Measurements from ENCODE around the gene IL23R. TPM values are rescaled to one million over a fixed set of nuclear protein-coding genes. Genes with fewer than 3 reads are reported as not detected.

Gene IL23R
- total and polyA plus RNA-seq, 2 donors (not counting 3 experiments of a cell fraction or from before 2014, with no cell fraction given): not detected

DNA sequence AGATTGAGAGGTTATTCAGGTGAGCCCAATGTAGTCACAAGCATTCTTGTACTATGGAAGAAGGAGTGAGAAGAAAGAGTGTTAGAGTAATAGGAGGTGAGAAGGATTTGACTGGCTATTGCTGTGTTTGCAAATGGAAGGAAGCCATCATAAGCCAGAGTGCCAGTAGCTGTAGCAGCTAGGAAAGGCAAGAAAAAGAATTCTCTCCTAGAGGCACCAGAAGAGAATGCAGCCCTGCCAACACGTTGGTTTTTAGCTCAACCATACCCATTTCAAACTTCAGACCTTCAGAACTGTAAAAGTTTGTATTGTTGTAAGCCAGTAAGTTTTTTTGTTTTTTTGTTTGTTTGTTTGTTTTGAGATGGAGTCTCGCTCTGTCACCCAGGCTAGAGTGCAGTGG is 132.5 kb downstream of the IL23R start:
- no peak overlapping the region for H3K4me2 ChIP-seq (ENCODE audit: insufficient read depth, low read length)
- TF ChIP-seq EZH2 (IDR thresholded peaks at IDR 0.05; ENCODE audit: borderline replicate concordance, low read depth, low read length, severe bottlenecking): no peak
- H3K4me3 ChIP-seq (replicated peaks in 1 of 3; ENCODE audit: insufficient read depth in 1 of 3, low read depth in 1 of 3, low read length in 3 of 3): no peak overlapping the region
- H3K36me3 ChIP-seq (ENCODE audit: control insufficient read depth in 2 of 2, extremely low read depth in 1 of 2, insufficient read depth in 2 of 2, low read length in 2 of 2): no peaks in the 10 kb centered on the region
- H2AFZ ChIP-seq (ENCODE audit: low read depth, low read length): no peak overlapping the region
- peaks cover 4 to 8% of the 10 kb centered on the region in 2 experiments for H3K27me3 ChIP-seq (ENCODE audit: control insufficient read depth in 2 of 2, insufficient read depth in 2 of 2, low read length in 2 of 2)
- no peaks in the 10 kb centered on the region for H4K20me1 ChIP-seq (replicated peaks; ENCODE audit: control insufficient read depth, extremely low read depth, insufficient read depth, low read length)
- ChIA-PET CTCF (interaction anchor here (0.9 to 1.3 kb wide), 3 partner anchors 10 to 84 kb away, joined by 3 read pairs; no protein-coding TSS in a partner anchor), POLR2A (no interaction called here)
- H3K27ac ChIP-seq (ENCODE audit: insufficient read depth, low read depth, low read length): no peak overlapping the region
- no peak for FAIRE-seq
- no peaks in the 10 kb centered on the region for H3K9me3 ChIP-seq (replicated peaks; ENCODE audit: control insufficient read depth, insufficient read depth, low read length)
- no peaks in the 10 kb centered on the region for H3K9me1 ChIP-seq (replicated peaks; ENCODE audit: control insufficient read depth, extremely low read depth, insufficient read depth, low read length)
- no peaks in the 10 kb centered on the region for H3K79me2 ChIP-seq (ENCODE audit: control insufficient read depth, insufficient read depth, low read length)
- no peak for DNase-seq (ENCODE audit: low read depth, low spot score)
- dilution Hi-C loops (cut with MboI; ENCODE audit: extremely low pct_ligation_motif_present, low sequenced_read_pairs): no loop called here
- no peaks in the 10 kb centered on the region for H3K4me1 ChIP-seq (ENCODE audit: control insufficient read depth, extremely low read depth, insufficient read depth, low read length)
- intact Hi-C loops (cut with micrococcal nuclease): no loop called here
- H3K9ac ChIP-seq (replicated peaks; ENCODE audit: extremely low read depth, insufficient read depth, low read length): no peak overlapping the region
- no TSS peak for BruUV-seq (replicated peaks)

DNA sequence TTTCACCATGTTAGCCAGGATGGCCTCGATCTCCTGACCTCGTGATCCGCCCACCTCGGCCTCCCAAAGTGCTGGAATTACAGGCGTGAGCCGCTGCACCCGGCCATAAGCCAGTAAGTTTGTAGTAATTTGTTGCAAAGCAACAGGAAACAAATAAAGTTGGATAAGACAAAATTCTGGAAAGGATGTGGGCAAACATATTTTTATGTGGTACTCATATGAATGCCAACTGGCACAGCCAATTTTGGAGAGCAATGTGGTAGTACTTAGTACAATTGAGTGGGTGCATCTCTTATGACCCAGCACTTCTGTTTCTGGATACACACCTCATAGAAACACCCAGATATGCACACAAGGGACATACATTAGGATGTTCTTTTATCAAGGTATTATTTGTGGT is 133.0 kb downstream of the IL23R start:
- dilution Hi-C loops (cut with MboI; ENCODE audit: extremely low pct_ligation_motif_present, low sequenced_read_pairs) (no loop called here), intact Hi-C loops (cut with micrococcal nuclease) (no loop called here)
- Histone ChIP-seq H3K79me2 (ENCODE audit: control insufficient read depth, insufficient read depth, low read length) (no peaks in the 10 kb centered on the region), H3K4me2 (ENCODE audit: insufficient read depth, low read length) (no peak overlapping the region), H3K9me1 (replicated peaks; ENCODE audit: control insufficient read depth, extremely low read depth, insufficient read depth, low read length) (no peaks in the 10 kb centered on the region), H4K20me1 (replicated peaks; ENCODE audit: control insufficient read depth, extremely low read depth, insufficient read depth, low read length) (no peaks in the 10 kb centered on the region), H3K27me3 (ENCODE audit: control insufficient read depth in 2 of 2, insufficient read depth in 2 of 2, low read length in 2 of 2) (peaks cover 4 to 8% of the 10 kb centered on the region in 2 experiments), H2AFZ (ENCODE audit: low read depth, low read length) (no peak overlapping the region), H3K36me3 (ENCODE audit: control insufficient read depth in 2 of 2, extremely low read depth in 1 of 2, insufficient read depth in 2 of 2, low read length in 2 of 2) (no peaks in the 10 kb centered on the region), H3K4me3 (replicated peaks in 1 of 3; ENCODE audit: insufficient read depth in 1 of 3, low read depth in 1 of 3, low read length in 3 of 3) (no peak overlapping the region), H3K9ac (replicated peaks; ENCODE audit: extremely low read depth, insufficient read depth, low read length) (no peak overlapping the region), H3K9me3 (replicated peaks; ENCODE audit: control insufficient read depth, insufficient read depth, low read length) (no peaks in the 10 kb centered on the region), H3K27ac (ENCODE audit: insufficient read depth, low read depth, low read length) (no peak overlapping the region), H3K4me1 (ENCODE audit: control insufficient read depth, extremely low read depth, insufficient read depth, low read length) (no peaks in the 10 kb centered on the region)
- DNase-seq (ENCODE audit: low read depth, low spot score): no peak
- CTCF ChIA-PET: interaction anchor here (0.9 to 1.3 kb wide), 3 partner anchors 10 to 85 kb away, joined by 3 read pairs; no protein-coding TSS in a partner anchor
- no peak for FAIRE-seq
- POLR2A ChIA-PET: no interaction called here
- TF ChIP-seq POLR2AphosphoS5 (IDR thresholded peaks at IDR 0.05; ENCODE audit: insufficient read depth, low read depth, low read length) (no peak), FOS (IDR thresholded peaks at IDR 0.05; ENCODE audit: borderline replicate concordance, insufficient read depth, low read length) (no peak), GATA2 (IDR thresholded peaks at IDR 0.05; ENCODE audit: insufficient read depth, insufficient read length, low read depth, low read length) (no peak), JUN (IDR thresholded peaks at IDR 0.05; ENCODE audit: borderline replicate concordance, insufficient read depth, insufficient read length, low read depth) (no peak), POLR2A (IDR thresholded peaks at IDR 0.05; ENCODE audit: low read depth, low read length) (no peak), MYC (IDR thresholded peaks at IDR 0.05; ENCODE audit: low read depth, low read length) (no peak), EZH2 (IDR thresholded peaks at IDR 0.05; ENCODE audit: borderline replicate concordance, low read depth, low read length, severe bottlenecking) (no peak)
- TF ChIP-seq, protein P1, sequence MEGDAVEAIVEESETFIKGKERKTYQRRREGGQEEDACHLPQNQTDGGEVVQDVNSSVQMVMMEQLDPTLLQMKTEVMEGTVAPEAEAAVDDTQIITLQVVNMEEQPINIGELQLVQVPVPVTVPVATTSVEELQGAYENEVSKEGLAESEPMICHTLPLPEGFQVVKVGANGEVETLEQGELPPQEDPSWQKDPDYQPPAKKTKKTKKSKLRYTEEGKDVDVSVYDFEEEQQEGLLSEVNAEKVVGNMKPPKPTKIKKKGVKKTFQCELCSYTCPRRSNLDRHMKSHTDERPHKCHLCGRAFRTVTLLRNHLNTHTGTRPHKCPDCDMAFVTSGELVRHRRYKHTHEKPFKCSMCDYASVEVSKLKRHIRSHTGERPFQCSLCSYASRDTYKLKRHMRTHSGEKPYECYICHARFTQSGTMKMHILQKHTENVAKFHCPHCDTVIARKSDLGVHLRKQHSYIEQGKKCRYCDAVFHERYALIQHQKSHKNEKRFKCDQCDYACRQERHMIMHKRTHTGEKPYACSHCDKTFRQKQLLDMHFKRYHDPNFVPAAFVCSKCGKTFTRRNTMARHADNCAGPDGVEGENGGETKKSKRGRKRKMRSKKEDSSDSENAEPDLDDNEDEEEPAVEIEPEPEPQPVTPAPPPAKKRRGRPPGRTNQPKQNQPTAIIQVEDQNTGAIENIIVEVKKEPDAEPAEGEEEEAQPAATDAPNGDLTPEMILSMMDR (IDR thresholded peaks at IDR 0.05; ENCODE audit: extremely low read depth in 1 of 2, insufficient read depth in 1 of 2, low read depth in 1 of 2, low read length in 2 of 2): no peak
- TF ChIP-seq, protein P2, sequence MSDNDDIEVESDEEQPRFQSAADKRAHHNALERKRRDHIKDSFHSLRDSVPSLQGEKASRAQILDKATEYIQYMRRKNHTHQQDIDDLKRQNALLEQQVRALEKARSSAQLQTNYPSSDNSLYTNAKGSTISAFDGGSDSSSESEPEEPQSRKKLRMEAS (IDR thresholded peaks at IDR 0.05; ENCODE audit: insufficient read depth, insufficient read length): no peak
- BruUV-seq (replicated peaks): no TSS peak
